GM19463 (cell line): ENCODE results near the gene SYTL4.
"Not testable (repeated sequence)": the region's sequence is repeated elsewhere in the genome, so short reads cannot be mapped to it uniquely, and the experiment has no call there.

Experiments used
- ATAC-seq: cut with Tn5 transposase; IDR thresholded peaks from one replicate; pipeline ENCODE4 v1.9.1; 2021; ENCODE audit warnings: mild to moderate bottlenecking, moderate library complexity; ENCODE audit not compliant: unreplicated experiment

SYTL4 gene

GRCh38 chrX:100731441-100732281, at the start of gene SYTL4:
Gene SYTL4, minus strand, starts transcription at chrX:100732121. Its CDS starts 30,084 bp downstream, at chrX:100702037.
- ATAC-seq: no peak

DNA sequence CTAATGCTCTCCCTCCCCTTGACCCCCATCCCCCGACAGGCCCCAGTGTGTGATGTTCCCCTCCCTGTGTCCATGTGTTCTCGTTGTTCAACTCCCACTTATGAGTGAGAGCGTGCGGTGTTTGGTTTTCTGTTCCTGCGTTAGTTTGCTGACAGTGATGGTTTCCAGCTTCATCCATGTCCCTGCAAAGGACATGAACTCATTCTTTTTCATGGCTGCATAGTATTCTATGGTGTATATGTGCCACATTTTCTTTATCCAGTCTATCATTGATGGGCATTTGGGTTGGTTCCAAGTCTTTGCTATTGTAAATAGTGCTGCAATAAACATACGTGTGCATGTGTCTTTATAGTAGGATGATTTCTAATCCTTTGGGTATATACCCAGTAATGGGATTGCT, 37.5 kb upstream of the SYTL4 start:
- not testable (repeated sequence) for ATAC-seq

GRCh38 chrX:100768679-100769338, 36.9 kb upstream of the SYTL4 start:
- no peak for ATAC-seq

DNA sequence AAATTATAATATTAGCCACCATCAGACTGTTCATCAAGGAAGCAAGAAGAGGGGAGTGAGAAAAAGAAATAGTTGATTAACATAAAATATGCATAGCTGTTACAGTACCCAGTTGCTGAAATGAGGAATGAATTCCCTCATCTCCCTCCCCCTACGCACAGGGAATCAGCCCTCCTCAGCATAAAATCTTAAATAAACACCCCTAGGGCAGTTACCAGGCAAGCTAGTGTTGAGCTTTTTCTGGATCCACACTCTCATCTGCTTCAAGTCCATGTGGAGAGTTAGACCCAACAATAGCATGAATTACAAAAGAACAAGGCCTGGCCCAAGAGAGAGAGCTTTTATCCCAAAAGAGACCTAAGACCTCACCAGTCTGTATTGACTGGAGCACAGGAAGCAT, 19.0 kb upstream of the SYTL4 start:
- no peak for ATAC-seq

GRCh38 chrX:100748108-100748507, 16.2 kb upstream of the SYTL4 start:
- ATAC-seq: no peak

GRCh38 chrX:100747703-100748102, 15.8 kb upstream of the SYTL4 start:
- no peak for ATAC-seq

DNA sequence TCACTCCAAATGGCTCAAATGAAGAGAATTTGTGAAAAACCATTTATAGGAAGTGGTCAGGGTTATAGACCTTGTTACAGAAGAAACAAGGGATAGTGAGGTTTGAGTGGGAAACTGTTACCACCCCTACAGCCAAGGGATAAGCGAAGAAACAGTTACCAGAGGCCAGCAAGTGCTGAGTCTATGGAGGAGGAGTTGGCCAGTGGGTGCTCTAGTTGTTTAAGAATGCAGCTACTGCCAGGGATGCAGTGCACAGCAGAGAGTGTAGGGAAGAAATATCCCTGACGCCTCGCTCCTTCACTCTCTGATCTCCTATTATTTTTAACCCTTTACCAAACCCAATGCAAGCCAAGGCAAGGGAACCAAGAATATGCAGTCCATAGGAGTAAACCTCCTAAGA, 15.2 kb upstream of the SYTL4 start:
- no peak for ATAC-seq

DNA sequence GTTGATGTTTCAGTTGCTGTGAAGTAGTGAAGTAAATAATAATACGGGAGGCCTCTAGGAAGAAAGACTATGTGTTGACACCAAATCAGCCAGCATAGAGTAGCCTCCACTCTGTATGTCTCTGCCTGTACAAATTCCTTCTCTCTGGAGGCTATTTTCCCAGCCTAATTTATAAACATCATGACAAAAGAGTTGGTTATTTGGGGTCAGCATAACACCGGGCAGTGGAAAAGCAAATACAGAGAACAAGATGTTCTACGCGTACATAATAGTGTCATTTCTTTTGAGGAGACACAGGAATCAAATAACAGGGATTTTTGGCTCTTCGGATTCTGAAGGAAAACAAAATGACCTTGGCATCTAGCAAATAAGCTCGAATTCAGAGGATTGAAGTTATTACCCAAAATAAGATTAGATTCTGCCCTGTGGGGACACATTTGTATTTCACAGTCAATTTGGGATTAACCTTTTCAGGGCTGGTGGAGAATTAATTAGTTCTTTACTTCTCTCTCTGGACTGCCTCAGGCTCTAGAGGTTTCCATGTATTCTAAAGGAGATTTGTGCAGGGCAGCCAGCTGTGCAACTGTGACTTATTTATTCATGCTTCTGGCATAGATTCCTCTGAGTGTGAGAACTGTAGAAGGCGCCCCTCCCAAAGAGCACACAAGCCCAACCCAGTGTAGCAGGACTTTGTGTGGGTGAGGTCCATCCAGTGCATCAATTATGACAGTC, 14.1 kb upstream of the SYTL4 start:
- no peak for ATAC-seq

DNA sequence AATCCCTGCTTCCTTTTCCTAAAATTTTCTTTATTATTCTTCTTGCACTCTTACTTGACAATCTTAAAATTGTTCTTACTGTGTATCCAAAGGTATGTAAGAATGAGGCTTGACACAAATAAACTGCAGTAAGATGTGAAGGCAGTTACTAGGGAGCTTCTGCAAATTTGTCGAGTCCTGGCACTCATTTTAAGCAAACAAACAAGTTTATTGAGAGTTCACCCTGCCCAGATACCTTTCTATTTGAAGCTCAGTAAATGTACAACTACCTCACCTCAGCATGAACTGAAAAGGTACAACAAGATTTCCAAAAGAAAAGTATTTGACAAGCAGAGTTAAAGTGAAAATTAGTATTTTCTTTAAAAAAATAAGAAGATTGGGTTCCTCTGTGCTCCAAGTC, 13.3 kb upstream of the SYTL4 start:
- no peak for ATAC-seq

DNA sequence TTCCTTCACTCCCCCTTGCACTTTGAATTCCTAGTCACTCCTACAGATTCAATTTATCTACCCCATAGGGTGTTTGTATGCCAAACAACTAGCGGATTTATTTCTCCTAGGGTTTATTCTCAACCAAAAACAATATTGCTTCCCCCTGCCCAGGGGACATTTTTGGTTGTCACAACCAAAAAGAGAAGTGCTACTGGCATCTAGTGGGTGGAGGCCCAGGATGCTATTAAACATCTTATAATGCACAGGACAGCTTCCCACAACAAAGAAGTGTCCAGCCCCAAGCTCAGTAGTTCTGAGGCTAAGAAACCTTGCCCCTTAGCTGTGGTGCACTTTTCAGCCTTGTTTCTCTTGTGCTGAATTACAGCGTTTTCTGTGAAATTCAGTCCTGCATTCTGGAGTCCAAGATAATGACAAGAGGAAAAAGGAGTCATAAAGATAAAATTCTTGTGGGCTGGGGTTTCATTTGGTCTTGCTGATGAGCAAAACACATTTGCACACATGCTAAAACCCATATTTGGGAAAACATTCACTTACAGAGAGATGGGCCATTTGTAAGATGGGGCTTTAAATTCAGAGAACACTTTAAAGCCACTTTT, 11.2 kb upstream of the SYTL4 start:
- ATAC-seq: no peak

DNA sequence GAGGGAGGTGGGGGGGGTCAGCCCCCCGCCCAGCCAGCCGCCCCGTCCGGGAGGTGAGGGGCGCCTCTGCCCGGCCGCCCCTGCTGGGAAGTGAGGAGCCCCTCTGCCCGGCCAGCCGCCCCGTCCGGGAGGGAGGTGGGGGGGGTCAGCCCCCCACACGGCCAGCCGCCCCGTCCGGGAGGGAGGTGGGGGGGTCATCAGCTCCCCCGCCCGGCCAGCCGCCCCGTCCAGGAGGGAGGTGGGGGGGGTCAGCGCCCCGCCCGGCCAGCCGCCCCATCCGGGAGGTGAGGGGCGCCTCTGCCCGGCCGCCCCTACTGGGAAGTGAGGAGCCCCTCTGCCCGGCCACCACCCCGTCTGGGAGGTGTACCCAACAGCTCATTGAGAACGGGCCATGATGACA, 7.9 kb downstream of the SYTL4 start:
- not testable (repeated sequence) for ATAC-seq

DNA sequence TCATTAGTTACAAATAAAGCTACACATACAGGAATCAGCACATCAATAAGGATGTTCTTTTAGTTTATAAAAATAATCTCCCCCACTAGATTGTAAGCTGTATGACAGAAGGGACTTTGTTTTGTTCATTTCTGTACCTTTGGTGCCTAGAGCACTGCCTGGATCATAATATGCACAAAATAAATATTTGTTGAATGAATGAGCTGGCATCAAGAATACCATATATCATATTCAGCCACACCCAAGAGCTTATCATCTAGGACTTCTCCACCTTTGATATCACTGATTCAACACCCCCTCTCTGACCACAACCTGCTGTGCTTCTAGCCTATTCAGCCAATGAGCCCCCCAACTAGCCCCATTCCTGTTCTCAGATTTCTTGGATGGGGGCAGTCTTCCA, 10.6 kb downstream of the SYTL4 start:
- no peak for ATAC-seq

DNA sequence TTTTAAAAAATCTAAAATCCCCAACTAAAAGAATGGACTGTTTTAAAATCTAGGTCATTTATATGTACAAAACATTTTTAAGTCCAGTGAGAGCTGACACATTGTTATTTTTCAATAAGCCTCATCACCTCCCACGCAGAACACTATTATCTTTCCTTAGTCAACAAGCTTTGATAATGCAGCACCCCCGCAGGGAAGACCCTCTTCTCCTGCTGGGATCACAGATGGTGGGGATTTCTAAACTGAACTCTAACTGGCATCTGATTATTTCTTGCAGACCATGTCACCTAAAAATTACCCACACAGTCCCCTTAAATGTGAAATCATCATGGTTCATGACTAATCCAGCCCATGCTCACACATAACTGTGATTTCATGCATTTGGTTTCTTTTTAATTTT, 11.6 kb downstream of the SYTL4 start:
- no peak for ATAC-seq

- no peak for ATAC-seq
Observed at GRCh38 chrX:100719139-100719538, 12.8 kb downstream of the SYTL4 start.

DNA sequence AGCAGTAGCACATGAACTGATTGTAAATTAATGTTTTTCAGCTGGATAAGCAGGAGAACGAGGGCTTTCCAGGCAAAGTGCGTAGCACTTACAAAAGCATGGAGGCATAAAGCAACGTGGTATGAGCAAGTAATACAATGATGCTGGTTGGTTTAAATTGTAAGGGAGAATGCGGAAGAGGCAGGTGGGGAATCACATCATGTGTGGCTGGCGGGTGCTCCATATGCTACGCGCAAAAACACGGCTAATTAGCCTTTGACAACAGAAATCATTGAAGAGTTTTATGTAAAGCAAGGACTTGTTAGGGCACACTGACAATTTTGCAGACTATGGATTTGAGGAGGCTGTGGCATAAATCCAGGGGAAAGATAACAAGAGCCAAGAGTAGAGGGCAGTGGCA, 14.6 kb downstream of the SYTL4 start:
- ATAC-seq: no peak

DNA sequence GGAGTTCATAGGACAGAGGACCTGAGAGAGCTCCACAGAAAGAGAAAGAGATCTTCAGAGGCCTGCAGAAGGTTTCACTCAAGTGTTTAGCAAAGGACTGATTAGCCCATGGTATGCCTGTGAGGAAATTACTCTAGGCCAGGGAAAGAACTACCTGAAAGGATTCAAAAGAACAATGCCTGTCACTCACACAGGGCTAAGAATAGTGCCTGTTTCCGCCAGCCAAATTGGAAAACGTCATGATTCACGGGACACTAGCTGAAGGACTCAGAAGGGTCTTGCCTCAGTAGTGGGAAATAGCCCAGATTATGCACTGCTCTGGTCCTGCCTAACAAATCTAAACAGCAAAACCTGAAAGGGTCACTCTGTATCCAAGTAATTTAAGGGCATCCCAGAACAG, 21.1 kb downstream of the SYTL4 start:
- no peak for ATAC-seq

- ATAC-seq: no peak
Observed at GRCh38 chrX:100704581-100705203, 27.2 kb downstream of the SYTL4 start.

GRCh38 chrX:100700809-100701208, 31.1 kb downstream of the SYTL4 start:
- ATAC-seq: peak; percentile 51

GRCh38 chrX:100698551-100698950, 33.4 kb downstream of the SYTL4 start:
- no peak for ATAC-seq

GRCh38 chrX:100696699-100697351, 35.1 kb downstream of the SYTL4 start:
- no peak for ATAC-seq
